Measurements from ENCODE around the gene EPG5. TPM values are rescaled to one million over a fixed set of nuclear protein-coding genes. Genes with fewer than 3 reads are reported as not detected.
A peak's percentile ranks its signal among the peaks of the same experiment; 100 is the strongest.

Gene EPG5
- total and polyA plus RNA-seq, 10 of the 15 experiments (the other 5 are each of a cell fraction or from before 2014, with no cell fraction given), result 1.9 to 27.7 (median 9.0) TPM

GRCh38 chr18:45874491-45875184 is 92.5 kb downstream of the EPG5 start (continued):
- TF ChIP-seq CBX5 (IDR thresholded peaks at IDR 0.05; ENCODE audit: low read depth) (peak; percentile 52; the same call in 1 of the 2 replicates), PAX8 (IDR thresholded peaks at IDR 0.05) (no peak), ZNF274 (IDR thresholded peaks at IDR 0.05; ENCODE audit: insufficient read depth, insufficient read length) (no peak), RCOR1 (conservative IDR thresholded peaks at IDR 0.05; ENCODE audit: low read depth, low read length) (no peak), CREB1 (IDR thresholded peaks at IDR 0.05; ENCODE audit: low read depth) (no peak), STAT3 (IDR thresholded peaks at IDR 0.05; ENCODE audit: low read depth, low read length) (no peak), GABPA (IDR thresholded peaks at IDR 0.05; ENCODE audit: low read depth) (no peak), RBBP5 (conservative IDR thresholded peaks at IDR 0.05) (no peak), NFIC (IDR thresholded peaks at IDR 0.05; ENCODE audit: low read depth, low read length) (peak; percentile 79), CHD2 (IDR thresholded peaks at IDR 0.05; ENCODE audit: borderline replicate concordance, low read depth, low read length) (no peak), SPI1 (IDR thresholded peaks at IDR 0.05; ENCODE audit: borderline replicate concordance, insufficient read depth, low read depth, low read length) (peak; percentile 56; the same call in 1 of the 2 replicates), ZBTB4 (CRISPR knock-in tag; IDR thresholded peaks at IDR 0.05) (no peak), EP300 (IDR thresholded peaks at IDR 0.05; ENCODE audit: borderline replicate concordance in 1 of 2, control insufficient read depth in 1 of 2, low read depth in 2 of 2, low read length in 2 of 2) (no peak; a peak in 1 of 4 replicates), ZSCAN29 (IDR thresholded peaks at IDR 0.05) (no peak), FOXK2 (IDR thresholded peaks at IDR 0.05) (no peak), ZNF207 (IDR thresholded peaks at IDR 0.05; ENCODE audit: borderline replicate concordance) (no peak), RB1 (IDR thresholded peaks at IDR 0.05; ENCODE audit: borderline replicate concordance) (no peak), BCL11A (IDR thresholded peaks at IDR 0.05; ENCODE audit: low read depth, low read length) (peak; percentile 49; the same call in 1 of the 2 replicates), HDAC2 (IDR thresholded peaks at IDR 0.05) (no peak), MYC (IDR thresholded peaks at IDR 0.05; ENCODE audit: insufficient read depth, insufficient read length, insufficient replicate concordance, low read length, severe bottlenecking) (no peak), SMAD5 (IDR thresholded peaks at IDR 0.05; ENCODE audit: low read depth) (no peak), ZZZ3 (IDR thresholded peaks at IDR 0.05; ENCODE audit: control insufficient read depth, insufficient read length, low read depth) (no peak), RUNX3 (IDR thresholded peaks at IDR 0.05; ENCODE audit: low read length) (peak; percentile 93), CEBPB (IDR thresholded peaks at IDR 0.05; ENCODE audit: borderline replicate concordance in 1 of 2, low read depth in 2 of 2, low read length in 2 of 2) (no peak)
- TF ChIP-seq, protein P1, sequence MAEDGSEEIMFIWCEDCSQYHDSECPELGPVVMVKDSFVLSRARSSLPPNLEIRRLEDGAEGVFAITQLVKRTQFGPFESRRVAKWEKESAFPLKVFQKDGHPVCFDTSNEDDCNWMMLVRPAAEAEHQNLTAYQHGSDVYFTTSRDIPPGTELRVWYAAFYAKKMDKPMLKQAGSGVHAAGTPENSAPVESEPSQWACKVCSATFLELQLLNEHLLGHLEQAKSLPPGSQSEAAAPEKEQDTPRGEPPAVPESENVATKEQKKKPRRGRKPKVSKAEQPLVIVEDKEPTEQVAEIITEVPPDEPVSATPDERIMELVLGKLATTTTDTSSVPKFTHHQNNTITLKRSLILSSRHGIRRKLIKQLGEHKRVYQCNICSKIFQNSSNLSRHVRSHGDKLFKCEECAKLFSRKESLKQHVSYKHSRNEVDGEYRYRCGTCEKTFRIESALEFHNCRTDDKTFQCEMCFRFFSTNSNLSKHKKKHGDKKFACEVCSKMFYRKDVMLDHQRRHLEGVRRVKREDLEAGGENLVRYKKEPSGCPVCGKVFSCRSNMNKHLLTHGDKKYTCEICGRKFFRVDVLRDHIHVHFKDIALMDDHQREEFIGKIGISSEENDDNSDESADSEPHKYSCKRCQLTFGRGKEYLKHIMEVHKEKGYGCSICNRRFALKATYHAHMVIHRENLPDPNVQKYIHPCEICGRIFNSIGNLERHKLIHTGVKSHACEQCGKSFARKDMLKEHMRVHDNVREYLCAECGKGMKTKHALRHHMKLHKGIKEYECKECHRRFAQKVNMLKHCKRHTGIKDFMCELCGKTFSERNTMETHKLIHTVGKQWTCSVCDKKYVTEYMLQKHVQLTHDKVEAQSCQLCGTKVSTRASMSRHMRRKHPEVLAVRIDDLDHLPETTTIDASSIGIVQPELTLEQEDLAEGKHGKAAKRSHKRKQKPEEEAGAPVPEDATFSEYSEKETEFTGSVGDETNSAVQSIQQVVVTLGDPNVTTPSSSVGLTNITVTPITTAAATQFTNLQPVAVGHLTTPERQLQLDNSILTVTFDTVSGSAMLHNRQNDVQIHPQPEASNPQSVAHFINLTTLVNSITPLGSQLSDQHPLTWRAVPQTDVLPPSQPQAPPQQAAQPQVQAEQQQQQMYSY (CRISPR knock-in tag; IDR thresholded peaks at IDR 0.05), result no peak
